ENCODE results near the gene SLC23A1. TPM values are rescaled to one million over a fixed set of nuclear protein-coding genes. Genes with fewer than 3 reads are reported as not detected.

The SLC23A1 gene
- total and polyA plus RNA-seq, 4 donors: 0.30 to 4.4 (median 0.79) TPM

GRCh38 chr5:139414581-139415130, 31.6 kb upstream of the SLC23A1 start:
- H3K36me3 ChIP-seq (ENCODE audit: control insufficient read depth in 4 of 4, insufficient read depth in 4 of 4, low read length in 4 of 4): peaks cover 3 to 25% (median 14%) of the 10 kb centered on the region in 4 donors
- H3K4me3 ChIP-seq: no peak overlapping the region
- TF ChIP-seq CTCF (IDR thresholded peaks at IDR 0.05; ENCODE audit: control extremely low read depth, extremely low read depth): no peak
- DNase-seq (no peak), ATAC-seq (ENCODE audit: insufficient read depth, low FRiP score) (no peak)
- H3K9me3 ChIP-seq (ENCODE audit: control insufficient read depth in 4 of 4, insufficient read depth in 3 of 4, low read length in 3 of 4): no peaks in the 10 kb centered on the region
- WGBS, 2 donors: 85 to 91% methylated on average over 9 of the region's 9 CpGs
- no peak overlapping the region for H3K9ac ChIP-seq (ENCODE audit: insufficient read depth in 1 of 2, low read length in 2 of 2)
- H3K4me1 ChIP-seq (ENCODE audit: control insufficient read depth in 5 of 5, insufficient read depth in 5 of 5, low read length in 5 of 5): peaks cover 0 to 11% (median 3%) of the 10 kb centered on the region in 5 donors
- peak overlapping the region; percentile 46 to 56 for H3K27ac ChIP-seq (ENCODE audit: low read depth in 1 of 2, low read length in 1 of 2)
- H3K27me3 ChIP-seq (ENCODE audit: control insufficient read depth in 3 of 3, insufficient read depth in 3 of 3, low read length in 2 of 3): no peaks in the 10 kb centered on the region

- H3K9ac ChIP-seq (ENCODE audit: insufficient read depth in 1 of 2, low read length in 2 of 2): no peak overlapping the region
- TF ChIP-seq CTCF (IDR thresholded peaks at IDR 0.05; ENCODE audit: control extremely low read depth, extremely low read depth): no peak
- ATAC-seq (ENCODE audit: insufficient read depth, low FRiP score) (no peak), DNase-seq (no peak)
- H3K4me3 ChIP-seq: no peak overlapping the region
- no peaks in the 10 kb centered on the region for H3K27me3 ChIP-seq (ENCODE audit: control insufficient read depth in 3 of 3, insufficient read depth in 3 of 3, low read length in 2 of 3)
- peaks cover 0 to 18% (median 8%) of the 10 kb centered on the region in 4 donors for H3K36me3 ChIP-seq (ENCODE audit: control insufficient read depth in 4 of 4, insufficient read depth in 4 of 4, low read length in 4 of 4)
- H3K9me3 ChIP-seq (ENCODE audit: control insufficient read depth in 4 of 4, insufficient read depth in 3 of 4, low read length in 3 of 4): no peaks in the 10 kb centered on the region
- 89 to 94% methylated on average over 6 of the region's 6 CpGs for WGBS, 2 donors
- peak overlapping the region in 1 of 2 donors; percentile 54 for H3K27ac ChIP-seq (ENCODE audit: low read depth in 1 of 2, low read length in 1 of 2)
- H3K4me1 ChIP-seq (ENCODE audit: control insufficient read depth in 5 of 5, insufficient read depth in 5 of 5, low read length in 5 of 5): peaks cover 0 to 11% (median 3%) of the 10 kb centered on the region in 5 donors
Observed at GRCh38 chr5:139413963-139414362, 30.9 kb upstream of the SLC23A1 start.

GRCh38 chr5:139413153-139413552, 30.1 kb upstream of the SLC23A1 start:
- DNase-seq: no peak
- Histone ChIP-seq H3K36me3 (ENCODE audit: control insufficient read depth in 4 of 4, insufficient read depth in 4 of 4, low read length in 4 of 4) (peaks cover 0 to 13% (median 7%) of the 10 kb centered on the region in 4 donors), H3K9me3 (ENCODE audit: control insufficient read depth in 4 of 4, insufficient read depth in 3 of 4, low read length in 3 of 4) (no peaks in the 10 kb centered on the region), H3K9ac (ENCODE audit: insufficient read depth in 1 of 2, low read length in 2 of 2) (no peak overlapping the region), H3K27me3 (ENCODE audit: control insufficient read depth in 3 of 3, insufficient read depth in 3 of 3, low read length in 2 of 3) (no peaks in the 10 kb centered on the region), H3K4me3 (no peak overlapping the region), H3K27ac (ENCODE audit: low read depth in 1 of 2, low read length in 1 of 2) (no peak overlapping the region), H3K4me1 (ENCODE audit: control insufficient read depth in 5 of 5, insufficient read depth in 5 of 5, low read length in 5 of 5) (peaks cover 0 to 11% (median 3%) of the 10 kb centered on the region in 5 donors)
- no peak for TF ChIP-seq CTCF (IDR thresholded peaks at IDR 0.05; ENCODE audit: control extremely low read depth, extremely low read depth)
- 96 to 97% methylated on average over 6 of the region's 6 CpGs for WGBS, 2 donors
- no peak for ATAC-seq (ENCODE audit: insufficient read depth, low FRiP score)
